Measurements from ENCODE around the gene SEMA7A.

GRCh38 chr15:74414603-74415338, 19.0 kb downstream of the SEMA7A start:
- no peak for TF ChIP-seq EZH2 (IDR thresholded peaks at IDR 0.05)
- no peak for TF ChIP-seq POLR2AphosphoS5 (IDR thresholded peaks at IDR 0.05; ENCODE audit: borderline replicate concordance, low read depth, low read length)
